Activated CD8-positive, alpha-beta memory T cell treated with anti-CD3 and anti-CD28 coated beads for 36 hours (primary cell): Measurements from ENCODE around the gene INO80B. TPM values are rescaled to one million over a fixed set of nuclear protein-coding genes. Genes with fewer than 3 reads are reported as not detected.

Experiments used
- CTCF ChIA-PET: fragments of 350-600 bp; sonication (Branson Sonifier 250); formaldehyde crosslinking; loops from one replicate; lab custom pipeline; 2021; ENCODE audit warnings: antibody characterized with exemption; lab: Charles Lee
- POLR2A ChIA-PET: fragments of 350-600 bp; sonication (Branson Sonifier 250); formaldehyde crosslinking; loops from one replicate; lab custom pipeline; 2021; ENCODE audit warnings: antibody characterized with exemption; lab: Charles Lee
- total RNA-seq, 2 experiments: library from RNA; stranded (reverse); gene quantifications; one replicate each; pipeline ENCODE4 v1.2.3, GENCODE V29; 2021

The INO80B gene
- total RNA-seq, 2 experiments from 2014 or later: 40.4 to 41.1 TPM

DNA sequence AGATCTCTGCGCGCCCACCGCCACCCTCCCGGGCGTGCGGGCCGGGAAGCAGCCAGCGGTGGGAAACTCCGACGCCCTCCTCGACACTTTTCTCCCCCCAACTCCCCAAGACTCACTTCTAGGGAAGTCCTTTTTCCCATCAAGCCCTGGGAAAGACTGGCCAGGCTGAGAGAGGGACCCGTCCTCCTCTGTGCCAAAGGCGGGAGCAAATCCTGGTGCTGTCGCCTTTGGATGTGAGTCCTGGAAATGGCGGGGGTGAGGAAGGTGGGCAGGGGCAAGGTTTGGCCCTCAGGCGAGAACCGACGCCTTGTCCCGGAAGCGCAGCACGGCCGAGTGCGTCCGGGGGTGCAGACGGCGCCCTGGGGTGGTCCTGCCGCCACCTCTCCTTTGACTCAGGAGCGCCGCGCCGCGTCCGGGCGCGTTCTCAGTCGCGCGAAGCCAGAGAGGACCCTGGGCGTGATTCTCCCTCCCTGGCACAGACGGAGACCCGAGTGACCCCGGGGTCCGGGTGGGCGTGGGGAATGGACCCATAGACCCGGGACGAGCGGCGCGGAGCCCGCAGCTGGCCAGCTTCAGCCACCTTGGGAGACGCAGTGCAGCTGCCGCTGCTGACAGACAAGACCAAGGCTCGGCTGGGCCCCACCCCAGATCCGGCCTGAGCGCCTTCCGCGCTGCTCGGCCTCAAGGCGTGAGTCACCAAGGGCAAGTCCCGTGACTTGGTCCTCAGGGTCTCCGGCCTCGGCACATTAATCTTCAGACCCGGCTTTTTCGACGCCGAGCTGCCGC is 48.0 kb downstream of the INO80B start:
- CTCF ChIA-PET: interaction anchor here (1.3 to 4.9 kb wide), 3 partner anchors 20 to 82 kb away, joined by 4 to 20 read pairs (median 12); partner anchors contain the start of genes CCDC142 and TTC31
- POLR2A ChIA-PET: interaction anchor here (0.5 to 0.8 kb wide), 2 partner anchors 25 to 44 kb away, joined by 3 read pairs; partner anchors contain the start of gene WBP1

DNA sequence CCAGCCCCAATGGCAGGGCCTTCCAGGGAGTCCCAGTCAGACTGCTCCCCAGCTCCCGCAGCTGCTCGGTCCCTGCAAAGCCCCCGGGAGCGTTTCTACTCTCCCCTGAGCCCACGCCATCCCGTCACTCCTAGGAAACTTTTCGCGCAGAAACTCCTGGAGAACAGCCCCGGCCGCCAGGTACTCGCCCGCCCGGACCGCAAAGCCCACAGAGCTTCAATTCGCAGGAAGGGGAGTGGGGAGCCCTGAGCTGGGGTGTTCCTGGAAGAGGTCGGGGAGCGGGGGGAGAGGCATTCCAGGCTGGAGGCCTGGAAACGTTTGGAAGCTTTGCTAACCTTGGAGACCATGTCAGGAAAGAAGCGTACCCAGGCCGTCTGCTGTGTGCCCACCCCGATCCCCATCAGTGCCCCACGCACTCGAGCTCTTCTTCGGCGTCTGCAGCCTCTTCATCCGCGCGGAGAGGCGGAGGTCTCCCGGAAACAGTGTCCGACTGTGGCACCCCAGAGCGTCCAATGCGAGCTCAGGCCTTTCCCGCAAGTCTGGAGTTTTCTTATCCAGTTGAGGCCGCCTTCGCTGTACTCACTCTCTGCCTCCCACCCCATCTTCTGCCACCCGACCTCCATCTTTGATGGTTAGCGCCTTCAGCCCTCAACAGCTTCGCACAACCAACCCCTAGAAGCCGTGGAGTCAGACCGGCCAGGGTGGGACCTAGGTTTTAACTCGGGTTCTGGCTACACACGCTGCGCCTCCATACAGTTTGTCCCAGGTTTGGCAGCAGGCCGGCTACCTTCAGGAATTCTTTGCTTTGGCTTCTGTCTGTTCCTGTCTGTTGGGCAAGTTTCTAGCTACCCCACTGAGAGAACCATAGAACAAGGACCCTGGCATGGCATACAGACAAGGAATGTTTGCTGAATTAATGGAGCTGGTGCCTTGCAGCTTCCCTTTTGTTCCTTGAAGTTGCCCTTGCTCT is 48.9 kb downstream of the INO80B start:
- ChIA-PET CTCF (interaction anchor here (1.0 to 4.9 kb wide), 3 partner anchors 11 to 81 kb away, joined by 3 to 20 read pairs (median 4); partner anchors contain the start of genes CCDC142 and TTC31), POLR2A (interaction anchor here (0.8 to 1.0 kb wide), 2 partner anchors 9 to 45 kb away, joined by 3 read pairs; partner anchors contain the start of gene WBP1)

- ChIA-PET POLR2A (no interaction called here), CTCF (interaction anchor here (1.0 to 4.9 kb wide), 2 partner anchors 12 to 22 kb away, joined by 3 to 20 read pairs; partner anchors contain the start of genes CCDC142 and TTC31)
Observed at GRCh38 chr2:74504591-74504990, 49.7 kb downstream of the INO80B start.

DNA sequence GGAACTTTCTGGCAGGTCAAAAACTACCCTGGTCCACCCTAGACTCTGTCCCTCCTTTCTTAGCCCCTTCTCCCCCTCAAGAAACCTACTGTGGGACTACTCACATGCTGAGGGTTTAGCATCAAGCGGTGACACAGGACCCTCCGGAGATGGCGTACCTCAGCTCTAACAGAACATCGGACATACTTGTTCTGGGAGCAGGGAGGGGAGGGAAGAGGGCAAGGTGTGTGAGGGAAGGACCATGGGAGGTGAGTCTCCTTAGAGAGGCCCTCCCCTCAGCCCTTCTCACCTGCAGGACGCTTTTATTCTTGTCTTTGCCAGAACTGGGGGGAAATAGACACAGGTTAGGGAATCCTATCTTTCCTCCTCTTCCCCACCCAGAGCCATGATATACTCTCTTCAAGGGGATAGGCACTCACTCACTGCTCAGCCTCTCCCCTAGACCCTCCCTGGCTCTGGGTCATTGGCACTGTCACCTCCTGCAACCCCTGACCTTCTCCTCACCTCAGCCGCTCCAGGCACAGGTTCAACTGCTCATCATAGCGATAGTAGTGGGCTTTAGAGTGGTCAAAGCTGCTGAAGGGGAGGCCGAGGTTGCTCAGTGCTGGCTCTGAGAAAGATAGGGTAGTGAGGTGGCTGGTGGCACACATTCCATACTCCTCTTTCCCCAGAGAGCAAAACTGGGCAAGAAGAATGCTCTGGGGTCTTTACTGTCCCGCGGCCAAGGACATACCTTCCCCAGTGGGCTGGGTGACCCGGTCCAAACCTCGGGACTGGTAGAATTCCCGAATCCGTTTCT is 50.8 kb downstream of the INO80B start:
- ChIA-PET CTCF (interaction anchor here (1.1 to 4.9 kb wide), 3 partner anchors 23 to 78 kb away, joined by 3 to 20 read pairs (median 5); partner anchors contain the start of genes CCDC142 and TTC31), POLR2A (no interaction called here)

DNA sequence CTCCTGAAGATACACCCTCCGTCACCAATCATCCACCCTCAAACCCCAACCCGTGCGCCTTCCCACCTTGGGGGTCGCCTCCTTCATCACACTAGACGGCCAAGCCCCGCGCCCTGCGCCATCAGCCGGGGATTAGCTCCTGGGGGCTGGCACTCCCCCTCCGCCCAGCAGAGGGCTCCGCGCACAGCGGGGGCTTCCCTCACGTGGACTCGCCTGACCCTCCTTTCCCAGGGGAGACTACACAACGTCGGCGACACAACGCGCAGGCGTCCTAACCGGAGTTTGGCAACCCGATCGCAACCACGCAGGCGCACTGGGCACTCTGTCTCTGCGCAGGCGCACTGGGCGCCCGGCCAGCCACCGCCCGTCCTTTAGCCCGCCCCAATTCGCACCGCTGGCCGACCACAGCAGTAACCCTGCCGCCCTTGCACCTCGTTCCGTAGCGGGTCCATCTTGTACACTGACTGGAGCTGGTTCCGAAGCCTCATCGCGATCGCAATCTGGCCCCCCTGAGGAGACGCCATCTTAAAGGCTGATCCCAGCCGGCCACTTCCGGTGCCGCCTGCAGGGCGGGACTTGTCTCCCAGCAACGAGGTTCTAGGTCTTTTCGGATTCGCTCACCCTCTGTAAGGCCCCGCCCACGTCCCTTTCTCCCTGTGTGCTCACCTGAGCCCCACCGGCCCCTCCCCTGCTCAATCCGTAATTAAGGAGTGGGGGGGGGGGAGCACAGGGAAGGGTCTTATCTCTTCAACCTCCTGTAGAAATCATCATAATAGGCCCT is 52.4 kb downstream of the INO80B start, which contains the start of gene PCGF1:
Gene PCGF1 (minus strand): TSS at position 551 of the 781 bp plus-strand sequence. CDS start 27 bp downstream, at position 524.
- POLR2A ChIA-PET: interaction anchor here (0.9 kb wide), 1 partner anchor 10 kb away, joined by 3 read pairs; no protein-coding TSS in a partner anchor

More for the DNA sequence above, 52.4 kb downstream of the INO80B start, which contains the start of gene PCGF1:
- CTCF ChIA-PET: interaction anchor here (1.2 to 4.9 kb wide), 4 partner anchors 15 to 26 kb away, joined by 3 to 20 read pairs (median 5); partner anchors contain the start of genes CCDC142 and TTC31

Other genes with a start within 250 kb of the INO80B start
- gene SLC4A5, start 111.7 kb upstream of the INO80B start, total RNA-seq: 1 to 10 TPM; 1.2 to 1.6 TPM
- 100 to 1,000 TPM in 1 of 2 experiments, 10 to 100 TPM in 1; 92.9 to 102 TPM for gene DCTN1, start 74.8 kb upstream of the INO80B start, total RNA-seq
- 1 to 10 TPM; 3.1 to 3.8 TPM for gene C2orf81, start 33.5 kb upstream of the INO80B start, total RNA-seq
- 100 to 1,000 TPM; 101 to 102 TPM for gene WDR54, start 33.4 kb upstream of the INO80B start, total RNA-seq
- 1 to 10 TPM; 1.2 to 1.6 TPM for gene RTKN, start 13.2 kb upstream of the INO80B start, total RNA-seq
- 10 to 100 TPM; 24.9 to 28.7 TPM for gene WBP1, start 3.4 kb downstream of the INO80B start, total RNA-seq
- 10 to 100 TPM; 82.6 to 83.9 TPM for gene MOGS, start 10.3 kb downstream of the INO80B start, total RNA-seq
- 100 to 1,000 TPM; 116 to 120 TPM for gene MRPL53, start 17.6 kb downstream of the INO80B start, total RNA-seq
- 10 to 100 TPM; 18.9 to 20.2 TPM for gene CCDC142, start 27.9 kb downstream of the INO80B start, total RNA-seq
- 10 to 100 TPM; 22.9 to 23.5 TPM for gene TTC31, start 28.0 kb downstream of the INO80B start, total RNA-seq
- under 1 TPM; 0.36 to 0.51 TPM for gene LBX2, start 44.5 kb downstream of the INO80B start, total RNA-seq
- 10 to 100 TPM; 23.8 to 26.1 TPM for gene PCGF1, start 52.6 kb downstream of the INO80B start, total RNA-seq
- under 1 TPM; 0.25 TPM for gene TLX2, start 59.4 kb downstream of the INO80B start, total RNA-seq
- gene DQX1, start 71.1 kb downstream of the INO80B start, total RNA-seq: under 1 TPM; 0.75 to 0.91 TPM
- 100 to 1,000 TPM; 200 to 208 TPM for gene AUP1, start 74.6 kb downstream of the INO80B start, total RNA-seq
- 10 to 100 TPM; 77.0 to 79.0 TPM for gene HTRA2, start 74.8 kb downstream of the INO80B start, total RNA-seq
- gene LOXL3, start 98.9 kb downstream of the INO80B start, total RNA-seq: 1 to 10 TPM; 1.4 to 1.6 TPM
- 10 to 100 TPM; 22.5 to 22.7 TPM for gene DOK1, start 99.6 kb downstream of the INO80B start, total RNA-seq
- not detected for gene M1AP, start 193.2 kb downstream of the INO80B start, total RNA-seq
- gene SEMA4F, start 199.2 kb downstream of the INO80B start, total RNA-seq: 1 to 10 TPM; 5.2 to 5.9 TPM